HCT116 (cell line): Measurements from ENCODE around the gene CD99.

Experiments used
- JUND ChIP-seq: IDR thresholded peaks from 2 replicates; pipeline ENCODE4 v1.6.1; 2012
- MAX ChIP-seq: IDR thresholded peaks from 2 replicates; pipeline ENCODE4 v1.6.1; 2012
- POLR2AphosphoS5 ChIP-seq: IDR thresholded peaks from 2 replicates; pipeline ENCODE4 v1.6.1; 2011; ENCODE audit warnings: mild to moderate bottlenecking, low read depth, low read length, moderate library complexity

GRCh38 chrX:2710041-2710840, 19.1 kb downstream of the CD99 start:
- TF ChIP-seq POLR2AphosphoS5 (no peak), MAX (no peak), JUND (no peak)
